Measurements from ENCODE around the gene EED.
"Not testable (repeated sequence)": the region's sequence is repeated elsewhere in the genome, so short reads cannot be mapped to it uniquely, and the experiment has no call there.

Gene EED

DNA sequence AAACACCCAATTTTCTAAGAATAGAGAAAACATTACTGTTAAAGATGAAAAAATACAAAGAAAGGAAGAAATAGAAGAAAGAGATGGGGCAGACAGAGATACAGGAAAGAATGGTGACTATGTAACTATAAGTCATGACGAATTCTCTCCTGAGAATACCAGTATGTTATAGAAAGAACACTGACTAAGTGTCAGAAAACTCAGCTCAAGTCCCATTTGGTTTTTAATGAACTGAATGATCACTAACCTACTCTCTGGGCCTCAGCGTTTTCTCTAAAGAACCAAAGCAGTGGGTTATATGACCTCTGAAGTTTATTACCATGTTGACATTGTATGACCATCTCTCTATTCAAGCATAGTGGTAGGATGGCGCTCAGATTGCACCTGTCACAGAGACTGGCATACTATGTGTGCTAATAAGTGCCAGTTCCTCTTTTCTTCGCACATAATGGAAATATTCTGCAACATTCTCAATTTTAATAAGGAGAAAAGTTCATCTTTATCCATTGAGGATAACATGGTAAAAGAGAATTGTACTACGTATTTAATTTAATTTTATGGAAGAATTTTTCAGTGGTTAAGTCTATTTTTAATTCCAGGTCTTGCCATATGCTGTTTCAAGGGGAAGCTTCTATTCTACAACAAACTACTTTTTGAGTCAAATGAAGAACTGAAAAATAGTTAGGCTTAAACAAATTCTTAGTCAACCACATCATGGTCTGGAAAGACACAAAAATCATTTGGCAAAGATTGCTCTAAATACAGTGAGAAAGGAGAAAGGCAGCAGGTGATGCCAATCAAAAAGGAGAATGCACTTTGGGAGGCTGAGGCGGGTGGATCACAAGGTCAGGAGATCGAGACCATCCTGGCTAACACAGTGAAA, 25.0 kb upstream of the EED start:
- Histone ChIP-seq H3K9me3 (ENCODE audit: control insufficient read depth, insufficient read depth, low read length) (no peaks in the 10 kb centered on the region), H3K9ac (ENCODE audit: low read depth, low read length) (no peak overlapping the region), H3K36me3 (ENCODE audit: control insufficient read depth, insufficient read depth, low read length) (no peaks in the 10 kb centered on the region), H3K4me1 (ENCODE audit: control insufficient read depth, insufficient read depth, low read length) (no peaks in the 10 kb centered on the region), H3K27ac (ENCODE audit: low read depth, low read length) (no peak overlapping the region), H3K27me3 (ENCODE audit: control insufficient read depth, insufficient read depth, low read length) (no peaks in the 10 kb centered on the region), H3K4me3 (ENCODE audit: low read depth, low read length) (no peak overlapping the region)

DNA sequence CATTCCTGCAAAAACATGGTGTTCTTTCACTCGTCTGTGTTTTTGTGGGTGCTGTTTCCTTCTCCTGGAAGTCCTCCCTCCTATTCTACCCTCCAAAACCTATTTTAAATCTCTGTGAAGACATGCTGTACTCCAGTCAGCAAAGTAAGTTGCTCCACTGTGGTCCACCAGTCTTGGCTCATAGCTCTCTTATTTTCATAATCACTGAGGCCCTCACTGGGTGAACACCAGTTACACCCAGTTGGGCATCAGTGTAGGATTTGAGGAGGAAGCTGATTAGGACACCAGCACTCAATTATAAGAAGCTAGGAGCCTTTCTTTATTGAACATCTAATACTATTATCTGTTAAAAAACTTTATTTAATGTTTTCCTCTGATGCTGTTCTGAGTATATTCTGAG, 23.9 kb upstream of the EED start:
- Histone ChIP-seq H3K4me1 (ENCODE audit: control insufficient read depth, insufficient read depth, low read length) (no peaks in the 10 kb centered on the region), H3K36me3 (ENCODE audit: control insufficient read depth, insufficient read depth, low read length) (no peaks in the 10 kb centered on the region), H3K27ac (ENCODE audit: low read depth, low read length) (no peak overlapping the region), H3K9me3 (ENCODE audit: control insufficient read depth, insufficient read depth, low read length) (peaks cover 6% of the 10 kb centered on the region; the same call in 1 of the 2 replicates), H3K27me3 (ENCODE audit: control insufficient read depth, insufficient read depth, low read length) (no peaks in the 10 kb centered on the region), H3K4me3 (ENCODE audit: low read depth, low read length) (no peak overlapping the region), H3K9ac (ENCODE audit: low read depth, low read length) (no peak overlapping the region)

DNA sequence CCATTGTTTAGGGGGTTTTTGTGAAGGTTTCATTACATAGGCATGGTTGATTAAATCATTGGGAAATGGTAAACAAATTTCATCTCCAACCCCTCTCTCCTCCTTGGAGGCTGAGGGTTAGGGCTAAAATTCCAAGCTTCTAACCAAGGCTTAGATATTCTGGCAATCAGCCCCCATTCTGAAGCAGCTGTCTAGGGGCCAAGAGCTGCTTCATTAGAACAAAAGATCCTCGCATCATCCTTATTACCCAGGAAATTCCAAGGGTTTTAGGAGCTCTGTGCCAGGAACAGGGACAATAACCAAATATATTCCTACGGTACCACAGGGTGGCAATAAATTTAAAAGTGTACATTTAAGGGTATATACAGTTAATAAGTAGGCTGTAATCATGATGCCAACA, 22.5 kb upstream of the EED start:
- no peak overlapping the region for H3K27ac ChIP-seq (ENCODE audit: low read depth, low read length)
- no peak overlapping the region for H3K4me3 ChIP-seq (ENCODE audit: low read depth, low read length)
- H3K27me3 ChIP-seq (ENCODE audit: control insufficient read depth, insufficient read depth, low read length): no peaks in the 10 kb centered on the region
- H3K9me3 ChIP-seq (ENCODE audit: control insufficient read depth, insufficient read depth, low read length): peaks cover 6% of the 10 kb centered on the region; the same call in 1 of the 2 replicates
- no peaks in the 10 kb centered on the region for H3K4me1 ChIP-seq (ENCODE audit: control insufficient read depth, insufficient read depth, low read length)
- H3K9ac ChIP-seq (ENCODE audit: low read depth, low read length): no peak overlapping the region
- no peaks in the 10 kb centered on the region for H3K36me3 ChIP-seq (ENCODE audit: control insufficient read depth, insufficient read depth, low read length)

DNA sequence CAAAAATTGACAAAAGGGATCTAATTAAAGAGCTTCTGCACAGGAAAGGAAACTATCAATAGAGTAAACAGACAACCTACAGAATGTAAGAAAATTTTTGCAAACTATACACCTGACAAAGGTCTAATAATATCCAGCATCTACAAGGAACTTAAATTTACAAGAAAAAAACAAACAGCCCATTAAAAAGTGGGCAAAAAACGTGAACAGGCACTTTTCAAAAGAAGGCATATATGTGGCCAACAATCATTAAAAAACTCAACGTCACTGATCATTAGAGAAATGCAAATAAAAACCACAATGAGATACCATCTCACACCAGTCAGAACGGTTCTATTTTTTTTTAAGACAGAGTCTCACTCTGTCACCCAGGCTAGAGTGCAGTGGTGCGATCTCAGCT, 20.0 kb upstream of the EED start:
- not testable (repeated sequence) for H3K27ac ChIP-seq (ENCODE audit: low read depth, low read length); H3K27me3 ChIP-seq (ENCODE audit: control insufficient read depth, insufficient read depth, low read length); H3K9ac ChIP-seq (ENCODE audit: low read depth, low read length); H3K36me3 ChIP-seq (ENCODE audit: control insufficient read depth, insufficient read depth, low read length); H3K4me1 ChIP-seq (ENCODE audit: control insufficient read depth, insufficient read depth, low read length); H3K9me3 ChIP-seq (ENCODE audit: control insufficient read depth, insufficient read depth, low read length); H3K4me3 ChIP-seq (ENCODE audit: low read depth, low read length)

DNA sequence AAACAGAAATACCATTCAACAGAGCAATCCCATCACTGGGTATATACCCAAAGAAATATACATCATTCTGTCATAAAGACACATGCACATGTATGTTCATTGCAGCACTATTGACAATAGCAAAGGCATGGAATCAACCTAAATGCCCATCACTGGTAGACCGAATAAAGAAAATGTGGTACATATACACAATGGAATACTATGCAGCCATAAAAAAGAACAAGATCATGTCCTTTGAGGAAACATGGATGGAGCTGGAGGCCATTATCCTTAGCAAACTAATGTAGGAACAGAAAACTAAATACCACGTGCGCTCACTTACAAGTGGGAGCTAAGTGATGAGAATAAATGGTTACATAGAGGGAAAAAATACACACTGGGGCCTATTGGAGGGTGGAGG, 19.2 kb upstream of the EED start:
- H3K27me3 ChIP-seq (ENCODE audit: control insufficient read depth, insufficient read depth, low read length); H3K4me3 ChIP-seq (ENCODE audit: low read depth, low read length); H3K4me1 ChIP-seq (ENCODE audit: control insufficient read depth, insufficient read depth, low read length); H3K36me3 ChIP-seq (ENCODE audit: control insufficient read depth, insufficient read depth, low read length); H3K9ac ChIP-seq (ENCODE audit: low read depth, low read length); H3K9me3 ChIP-seq (ENCODE audit: control insufficient read depth, insufficient read depth, low read length); H3K27ac ChIP-seq (ENCODE audit: low read depth, low read length): not testable (repeated sequence)

DNA sequence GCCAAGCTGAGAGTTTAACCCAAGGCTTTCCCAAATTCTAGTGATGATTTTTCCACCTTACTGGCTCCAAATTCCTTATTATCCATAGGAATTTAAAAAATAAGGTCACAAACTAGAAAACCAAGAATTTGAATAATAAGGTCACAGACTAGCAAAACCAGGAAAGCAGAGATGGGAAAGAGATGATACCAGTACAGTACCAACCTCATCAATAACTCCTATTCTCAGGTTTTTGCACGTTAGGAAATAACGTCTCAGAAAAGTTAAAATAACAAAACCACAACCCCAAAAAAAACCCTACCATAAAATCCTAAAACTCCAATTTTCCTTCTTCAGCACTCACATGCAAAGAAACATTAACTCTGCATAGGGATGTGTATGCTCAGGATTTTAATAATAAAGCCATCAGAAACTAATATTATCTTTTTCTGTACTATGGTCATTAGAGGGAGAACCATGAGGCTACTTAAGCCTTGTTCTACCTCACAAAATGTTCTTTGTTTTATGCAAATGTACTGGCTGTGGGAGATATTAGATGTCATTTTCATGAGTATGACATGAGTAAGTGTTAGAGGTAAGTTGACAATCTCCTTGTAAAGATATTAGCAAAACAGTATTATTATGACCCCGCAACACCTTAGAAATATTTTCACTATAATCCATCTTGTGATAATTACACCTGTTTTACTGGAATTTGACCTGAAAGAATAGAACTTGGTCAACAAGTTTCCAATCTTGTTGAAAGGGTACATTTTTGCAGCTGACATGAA, 16.1 kb upstream of the EED start:
- peaks cover 6% of the 10 kb centered on the region; the same call in 1 of the 2 replicates for H3K9me3 ChIP-seq (ENCODE audit: control insufficient read depth, insufficient read depth, low read length)
- H3K27me3 ChIP-seq (ENCODE audit: control insufficient read depth, insufficient read depth, low read length): no peaks in the 10 kb centered on the region

DNA sequence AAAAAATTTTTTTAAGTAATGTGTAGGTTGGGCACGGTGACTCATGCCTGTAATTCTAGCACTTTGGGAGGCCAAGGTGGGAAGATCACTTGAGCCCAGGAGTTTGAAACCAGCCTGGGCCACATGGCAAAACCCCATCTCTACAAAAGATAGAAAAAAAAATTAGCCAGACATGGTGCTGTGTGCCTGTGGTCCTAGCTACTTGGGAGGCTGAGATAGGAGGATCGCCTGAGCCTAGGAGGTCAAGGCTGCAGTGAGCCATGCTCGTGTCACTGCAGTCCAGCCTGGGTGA, 15.6 kb upstream of the EED start:
- not testable (repeated sequence) for H3K27ac ChIP-seq (ENCODE audit: low read depth, low read length); H3K36me3 ChIP-seq (ENCODE audit: control insufficient read depth, insufficient read depth, low read length); H3K9ac ChIP-seq (ENCODE audit: low read depth, low read length); H3K27me3 ChIP-seq (ENCODE audit: control insufficient read depth, insufficient read depth, low read length); H3K4me1 ChIP-seq (ENCODE audit: control insufficient read depth, insufficient read depth, low read length); H3K9me3 ChIP-seq (ENCODE audit: control insufficient read depth, insufficient read depth, low read length); H3K4me3 ChIP-seq (ENCODE audit: low read depth, low read length)

More for the DNA sequence above, 16.1 kb upstream of the EED start:
- peaks cover 6% of the 10 kb centered on the region; the same call in 1 of the 2 replicates for H3K4me1 ChIP-seq (ENCODE audit: control insufficient read depth, insufficient read depth, low read length)
- no peaks in the 10 kb centered on the region for H3K36me3 ChIP-seq (ENCODE audit: control insufficient read depth, insufficient read depth, low read length)
- no peak overlapping the region for H3K4me3 ChIP-seq (ENCODE audit: low read depth, low read length)
- no peak overlapping the region for H3K9ac ChIP-seq (ENCODE audit: low read depth, low read length)
- H3K27ac ChIP-seq (ENCODE audit: low read depth, low read length): no peak overlapping the region

DNA sequence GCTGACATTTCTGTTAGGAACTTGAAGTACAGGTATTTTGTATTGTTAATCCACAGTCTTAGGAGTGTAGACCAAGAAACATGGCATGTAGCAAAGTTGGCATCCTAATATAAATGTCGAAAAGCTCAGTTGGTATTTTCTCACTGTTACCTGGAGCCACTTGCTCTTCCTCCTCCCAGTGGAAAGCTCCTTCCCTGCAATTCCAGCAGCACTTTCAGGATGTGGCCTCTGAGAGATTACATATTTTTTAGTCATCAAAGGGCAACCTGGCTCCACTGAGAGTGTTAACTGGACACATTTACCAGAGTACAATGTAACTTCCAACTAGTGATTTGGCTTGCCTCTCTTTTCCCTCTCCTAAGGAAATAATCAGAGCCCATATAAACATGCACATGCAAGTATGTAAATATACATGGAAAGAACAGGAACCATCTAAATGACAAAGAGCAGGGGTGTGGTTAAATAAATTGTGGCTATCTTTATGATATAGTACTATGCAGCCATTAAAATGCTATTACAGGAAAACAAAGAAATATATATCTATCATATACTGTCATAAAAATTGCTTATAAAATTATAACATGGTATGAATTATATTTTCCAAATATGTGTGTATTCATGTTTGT, 14.3 kb upstream of the EED start:
- Histone ChIP-seq H3K9ac (ENCODE audit: low read depth, low read length) (no peak overlapping the region), H3K27ac (ENCODE audit: low read depth, low read length) (no peak overlapping the region), H3K9me3 (ENCODE audit: control insufficient read depth, insufficient read depth, low read length) (peaks cover 3% of the 10 kb centered on the region; the same call in 1 of the 2 replicates)

DNA sequence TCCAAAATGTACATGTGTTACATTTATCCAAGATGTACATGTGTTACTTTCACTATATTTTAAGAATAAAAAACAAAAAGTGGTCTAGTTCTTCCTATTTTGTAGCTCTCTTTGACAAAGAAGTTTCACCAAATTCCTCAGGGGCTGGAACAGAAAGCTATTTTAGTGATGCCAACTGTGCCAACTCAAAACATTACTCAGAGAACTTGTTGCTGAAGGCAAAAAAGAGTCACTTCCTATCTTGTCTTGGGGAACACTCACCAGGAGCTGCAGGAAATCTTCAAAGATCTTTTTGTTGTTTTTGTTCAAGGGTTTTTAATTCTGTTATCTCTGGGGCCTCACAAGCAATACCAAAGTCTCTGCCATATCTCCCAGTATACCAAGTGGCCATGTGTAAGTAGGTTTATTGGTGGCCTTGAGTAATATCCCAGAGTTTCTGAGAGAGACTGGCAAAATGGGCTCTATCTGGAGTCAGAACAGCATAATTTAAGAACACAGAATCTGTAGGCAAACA, 13.6 kb upstream of the EED start:
- H3K27me3 ChIP-seq (ENCODE audit: control insufficient read depth, insufficient read depth, low read length): no peaks in the 10 kb centered on the region
- H3K27ac ChIP-seq (ENCODE audit: low read depth, low read length): no peak overlapping the region
- H3K9ac ChIP-seq (ENCODE audit: low read depth, low read length): no peak overlapping the region
- H3K4me3 ChIP-seq (ENCODE audit: low read depth, low read length): no peak overlapping the region
- H3K36me3 ChIP-seq (ENCODE audit: control insufficient read depth, insufficient read depth, low read length): no peaks in the 10 kb centered on the region
- H3K4me1 ChIP-seq (ENCODE audit: control insufficient read depth, insufficient read depth, low read length): peaks cover 16% of the 10 kb centered on the region
- H3K9me3 ChIP-seq (ENCODE audit: control insufficient read depth, insufficient read depth, low read length): no peaks in the 10 kb centered on the region

More for the DNA sequence above, 14.3 kb upstream of the EED start:
- no peaks in the 10 kb centered on the region for H3K36me3 ChIP-seq (ENCODE audit: control insufficient read depth, insufficient read depth, low read length)
- H3K4me1 ChIP-seq (ENCODE audit: control insufficient read depth, insufficient read depth, low read length): peaks cover 14% of the 10 kb centered on the region
- H3K27me3 ChIP-seq (ENCODE audit: control insufficient read depth, insufficient read depth, low read length): no peaks in the 10 kb centered on the region
- H3K4me3 ChIP-seq (ENCODE audit: low read depth, low read length): no peak overlapping the region

DNA sequence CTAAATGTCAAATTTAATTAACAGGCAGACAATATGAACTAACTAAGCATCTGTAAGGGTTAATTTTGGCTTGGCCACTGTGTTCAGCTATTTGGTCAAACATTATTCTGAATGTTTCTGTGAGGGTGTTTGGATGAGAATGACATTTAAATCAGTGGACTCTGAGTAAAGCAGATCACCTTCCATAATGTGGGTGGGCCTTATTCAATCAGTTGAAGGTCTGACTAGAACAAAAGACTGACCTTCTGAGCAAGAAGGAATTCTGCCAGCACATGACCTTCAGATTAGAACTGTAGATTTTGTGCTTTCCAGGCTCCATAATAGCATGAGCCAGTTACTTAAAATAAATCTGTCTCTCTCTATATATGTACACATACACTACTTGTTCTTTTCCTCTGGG, 12.0 kb upstream of the EED start:
- no peaks in the 10 kb centered on the region for H3K9me3 ChIP-seq (ENCODE audit: control insufficient read depth, insufficient read depth, low read length)
- H3K27ac ChIP-seq (ENCODE audit: low read depth, low read length): no peak overlapping the region
- no peaks in the 10 kb centered on the region for H3K27me3 ChIP-seq (ENCODE audit: control insufficient read depth, insufficient read depth, low read length)
- H3K4me3 ChIP-seq (ENCODE audit: low read depth, low read length): no peak overlapping the region
- peaks cover 16% of the 10 kb centered on the region for H3K4me1 ChIP-seq (ENCODE audit: control insufficient read depth, insufficient read depth, low read length)
- H3K36me3 ChIP-seq (ENCODE audit: control insufficient read depth, insufficient read depth, low read length): no peaks in the 10 kb centered on the region
- H3K9ac ChIP-seq (ENCODE audit: low read depth, low read length): no peak overlapping the region

Measured in HUES48 (cell line).